HFFc6 (cell line): ENCODE results near the gene ARHGAP45. TPM values are rescaled to one million over a fixed set of nuclear protein-coding genes. Genes with fewer than 3 reads are reported as not detected.

ENCODE experiments used
- DNase-seq: peaks from one replicate; pipeline ENCODE4 v3.0.0-alpha.2; 2018
- H3K27ac Mint-ChIP-seq: 2 replicates; pipeline ENCODE4 v1.8.0; 2020; ENCODE audit warnings: mild to moderate bottlenecking, mixed read lengths
- H3K27me3 Mint-ChIP-seq: 2 replicates; pipeline ENCODE4 v1.8.0; 2021; ENCODE audit warnings: mild to moderate bottlenecking, moderate library complexity, mixed read lengths; ENCODE audit not compliant: insufficient read depth
- H3K36me3 Mint-ChIP-seq: 2 replicates; pipeline ENCODE4 v1.8.0; 2021; ENCODE audit warnings: low read depth, mixed read lengths
- H3K4me1 Mint-ChIP-seq: 2 replicates; pipeline ENCODE4 v1.8.0; 2020; ENCODE audit warnings: low read depth, mixed read lengths
- H3K4me3 Mint-ChIP-seq: 2 replicates; pipeline ENCODE4 v1.8.0; 2020; ENCODE audit warnings: mild to moderate bottlenecking, moderate library complexity, mixed read lengths
- H3K9me3 Mint-ChIP-seq: 2 replicates; pipeline ENCODE4 v1.8.0; 2020; ENCODE audit warnings: mild to moderate bottlenecking, mixed read lengths
- CTCF ChIP-seq: fragments of 200-600 bp; sonication (generic); IDR thresholded peaks from 2 replicates; pipeline ENCODE4 v1.5.0; 2021; ENCODE audit warnings: antibody characterized with exemption, mild to moderate bottlenecking
- total RNA-seq, 6 experiments: library from RNA; stranded (reverse); fragmentation: NEBNext Ultra II Directional; extraction: Animal tissue kit (Norgen Biotek cat#: 25700); gene quantifications; 2 replicates in 1 of 6; 3 replicates in 5 of 6; pipeline ENCODE4 v1.2.3, GENCODE V29; 2021

Gene ARHGAP45
- total RNA-seq, 6 experiments from 2014 or later, result 0.28 to 0.74 (median 0.60) TPM

GRCh38 chr19:1105008-1105872 is 38.3 kb downstream of the ARHGAP45 start:
- H3K4me1 Mint-ChIP-seq, result peaks cover 24% of the 10 kb centered on the region
- DNase-seq, result no peak
- H3K27me3 Mint-ChIP-seq, result peaks cover 19% of the 10 kb centered on the region
- TF ChIP-seq CTCF, result no peak
- no peaks in the 10 kb centered on the region; the same call in 1 of the 2 replicates for H3K36me3 Mint-ChIP-seq
- H3K9me3 Mint-ChIP-seq, result peaks cover 8% of the 10 kb centered on the region
- peak overlapping the region; percentile 58 for H3K27ac Mint-ChIP-seq
- H3K4me3 Mint-ChIP-seq, result peak overlapping the region; percentile 79

- peak overlapping the region; percentile 45; the same call in 1 of the 2 replicates for H3K27ac Mint-ChIP-seq
- no peaks in the 10 kb centered on the region; the same call in 1 of the 2 replicates for H3K36me3 Mint-ChIP-seq
- H3K4me3 Mint-ChIP-seq, result peak overlapping the region; percentile 79
- no peak for DNase-seq
- no peak; the same call in 1 of the 2 replicates for TF ChIP-seq CTCF
- peaks cover 21% of the 10 kb centered on the region for H3K27me3 Mint-ChIP-seq
- H3K9me3 Mint-ChIP-seq, result peaks cover 6% of the 10 kb centered on the region
- peaks cover 23% of the 10 kb centered on the region for H3K4me1 Mint-ChIP-seq
Measured at GRCh38 chr19:1105873-1106840, 39.2 kb downstream of the ARHGAP45 start.

GRCh38 chr19:1106841-1107660 is 40.1 kb downstream of the ARHGAP45 start:
- Mint-ChIP-seq H3K4me1 (peaks cover 14% of the 10 kb centered on the region), H3K36me3 (no peaks in the 10 kb centered on the region; the same call in 1 of the 2 replicates), H3K9me3 (no peaks in the 10 kb centered on the region), H3K27me3 (peaks cover 21% of the 10 kb centered on the region), H3K27ac (0 out of 2 replicates have a peak overlapping the region, but pooled peaks have one; percentile 21), H3K4me3 (peak overlapping the region; percentile 50; the same call in 1 of the 2 replicates)
- TF ChIP-seq CTCF, result peak; percentile 43; the same call in 1 of the 2 replicates
- no peak for DNase-seq

GRCh38 chr19:1107661-1108261 is 40.8 kb downstream of the ARHGAP45 start:
- Mint-ChIP-seq H3K4me3 (no peak overlapping the region), H3K27me3 (peaks cover 19% of the 10 kb centered on the region), H3K27ac (no peak overlapping the region), H3K4me1 (peaks cover 8% of the 10 kb centered on the region), H3K9me3 (no peaks in the 10 kb centered on the region), H3K36me3 (no peaks in the 10 kb centered on the region; the same call in 1 of the 2 replicates)
- DNase-seq, result no peak
- no peak for TF ChIP-seq CTCF
